Liver (tissue), 9 donors: Measurements from ENCODE around the gene GLT1D1. TPM values are rescaled to one million over a fixed set of nuclear protein-coding genes. Genes with fewer than 3 reads are reported as not detected.

Source experiments
- DNase-seq: peaks from one replicate; pipeline ENCODE4 v3.0.0-alpha.2; 2017; ENCODE audit warnings: low spot score
- H3K27ac ChIP-seq, 2 donors: one replicate each; pipeline ENCODE4 v1.7.0; 2013; ENCODE audit warnings: inconsistent platforms in 2 of 2, low read length in 2 of 2, control low read depth in 1 of 2, low read depth in 1 of 2, mild to moderate bottlenecking in 1 of 2
- H3K27me3 ChIP-seq, 4 donors: one replicate each; pipeline versions ENCODE4 v1.6.1 to v1.7.0; 2013; ENCODE audit warnings: low read length in 3 of 4, inconsistent platforms in 1 of 4, mild to moderate bottlenecking in 1 of 4, moderate library complexity in 1 of 4; ENCODE audit not compliant: control insufficient read depth in 4 of 4, insufficient read depth in 4 of 4
- H3K36me3 ChIP-seq, 4 donors: one replicate each; pipeline versions ENCODE4 v1.6.1 to v1.7.0; 2013; ENCODE audit warnings: low read length in 3 of 4, mild to moderate bottlenecking in 3 of 4, low read depth in 1 of 4, moderate library complexity in 1 of 4; ENCODE audit not compliant: control insufficient read depth in 4 of 4, insufficient read depth in 3 of 4
- H3K4me1 ChIP-seq, 4 donors: one replicate each; pipeline versions ENCODE4 v1.6.1 to v1.7.0; 2013; ENCODE audit warnings: low read length in 3 of 4, mild to moderate bottlenecking in 3 of 4, moderate library complexity in 1 of 4; ENCODE audit not compliant: control insufficient read depth in 4 of 4, insufficient read depth in 4 of 4
- H3K4me3 ChIP-seq, 3 donors: one replicate each; pipeline versions ENCODE4 v1.6.1 to v1.7.0; 2013; ENCODE audit warnings: low read length in 3 of 3, control low read depth in 1 of 3, low read depth in 1 of 3, mild to moderate bottlenecking in 1 of 3
- H3K9ac ChIP-seq, 2 donors: one replicate each; pipeline ENCODE4 v1.7.0; 2013; ENCODE audit warnings: low read length in 2 of 2, mild to moderate bottlenecking in 2 of 2, moderate library complexity in 2 of 2, control low read depth in 1 of 2, low read depth in 1 of 2
- H3K9me3 ChIP-seq, 4 donors: one replicate each; pipeline versions ENCODE4 v1.6.1 to v1.7.0; 2013; ENCODE audit warnings: low read length in 3 of 4; ENCODE audit not compliant: control insufficient read depth in 4 of 4
- ATF3 ChIP-seq: IDR thresholded peaks from 2 replicates; pipeline ENCODE4 v1.6.1; 2016; ENCODE audit warnings: antibody characterized with exemption
- CTCF ChIP-seq: fragments of 150-350 bp; IDR thresholded peaks from 2 replicates; pipeline ENCODE4 v1.5.1; 2017; ENCODE audit warnings: improper control_type of control experiment, low read depth, low read length; ENCODE audit not compliant: missing input control
- EGR1 ChIP-seq, 2 donors: IDR thresholded peaks; 2 replicates each; pipeline ENCODE4 v1.6.1; 2016 to 2018; ENCODE audit warnings: antibody characterized with exemption in 2 of 2, low read depth in 2 of 2
- FOXA1 ChIP-seq: IDR thresholded peaks from 2 replicates; pipeline ENCODE4 v1.6.1; 2016; ENCODE audit warnings: antibody characterized with exemption
- FOXA2 ChIP-seq: IDR thresholded peaks from 2 replicates; pipeline ENCODE4 v1.6.1; 2016; ENCODE audit warnings: antibody characterized with exemption
- GABPA ChIP-seq, 2 donors: IDR thresholded peaks in 1 of 2; conservative IDR thresholded peaks in 1 of 2; 2 replicates each; pipeline ENCODE4 v1.6.1; 2016; ENCODE audit warnings: antibody characterized with exemption in 2 of 2, mild to moderate bottlenecking in 1 of 2, moderate library complexity in 1 of 2
- HNF4A ChIP-seq, 2 donors: conservative IDR thresholded peaks; 2 replicates each; pipeline ENCODE4 v1.6.1; 2016; ENCODE audit warnings: antibody characterized with exemption in 2 of 2, mild to moderate bottlenecking in 2 of 2
- HNF4G ChIP-seq: IDR thresholded peaks from 2 replicates; pipeline ENCODE4 v1.6.1; 2016; ENCODE audit warnings: antibody characterized with exemption
- JUND ChIP-seq, 2 donors: IDR thresholded peaks; 2 replicates each; pipeline ENCODE4 v1.6.1; 2016; ENCODE audit warnings: antibody characterized with exemption in 2 of 2
- MAX ChIP-seq: IDR thresholded peaks from 2 replicates; pipeline ENCODE4 v1.6.1; 2016; ENCODE audit warnings: antibody characterized with exemption
- NR2F2 ChIP-seq: IDR thresholded peaks from 2 replicates; pipeline ENCODE4 v1.6.1; 2016; ENCODE audit warnings: antibody characterized with exemption
- RAD21 ChIP-seq, 2 donors: IDR thresholded peaks; 2 replicates each; pipeline ENCODE4 v1.6.1; 2016; ENCODE audit warnings: antibody characterized with exemption in 2 of 2, mild to moderate bottlenecking in 2 of 2
- REST ChIP-seq: IDR thresholded peaks from 2 replicates; pipeline ENCODE4 v1.6.1; 2016; ENCODE audit warnings: antibody characterized with exemption, mild to moderate bottlenecking
- RXRA ChIP-seq, 2 donors: IDR thresholded peaks; 2 replicates each; pipeline ENCODE4 v1.6.1; 2017 to 2018; ENCODE audit warnings: antibody characterized with exemption in 2 of 2, mild to moderate bottlenecking in 1 of 2
- TAF1 ChIP-seq: conservative IDR thresholded peaks from 2 replicates; pipeline ENCODE4 v1.6.1; 2016; ENCODE audit warnings: antibody characterized with exemption, mild to moderate bottlenecking
- YY1 ChIP-seq: IDR thresholded peaks from 2 replicates; pipeline ENCODE4 v1.6.1; 2016; ENCODE audit warnings: antibody characterized with exemption, mild to moderate bottlenecking
- ZBTB33 ChIP-seq: IDR thresholded peaks from 2 replicates; pipeline ENCODE4 v1.6.1; 2016; ENCODE audit warnings: antibody characterized with exemption
- WGBS: extraction: QIAGEN DNeasy Blood & Tissue Kit; methylation state at CpG from one replicate; pipeline ENCODE4 v1.1.7; 2013; 5-methylcytosine and 5-hydroxymethylcytosine counted together
- polyA plus RNA-seq, 2 donors: library from polyadenylated mRNA; stranded (reverse) in 1 of 2; unstranded in 1 of 2; fragments of 200-250 nt in 1 of 2; fragments of >200 nt in 1 of 2; fragmentation: Nextera tagmentation in 1 of 2; extraction: Ambion mirVana in 1 of 2; gene quantifications; one replicate each; pipeline versions ENCODE4 v1.2.1 to v1.2.3, GENCODE V29; 2013 to 2015
- total RNA-seq, 2 donors: library from RNA; depleted of rRNA; stranded (reverse); fragments of >200 nt; gene quantifications; one replicate each; pipeline ENCODE4 v1.2.3, GENCODE V29; 2014
- donor health status: healthy.
- donor health status: healthy.
- donor health status: healthy.
- donor health status: healthy.
- donor health status: healthy.

GLT1D1 gene
- total and polyA plus RNA-seq, 4 donors: 10.4 to 17.7 (median 13.9) TPM

GRCh38 chr12:129001826-129002225 is 148.5 kb downstream of the GLT1D1 start:
- Histone ChIP-seq H3K4me1 (no peaks in the 10 kb centered on the region), H3K4me3 (no peak overlapping the region), H3K9ac (no peak overlapping the region), H3K27me3 (no peaks in the 10 kb centered on the region), H3K36me3 (no peaks in the 10 kb centered on the region), H3K27ac (no peak overlapping the region), H3K9me3 (peaks cover 0 to 3% (median 0%) of the 10 kb centered on the region in 4 donors)
- WGBS: 94% methylated on average over 6 of the region's 6 CpGs
- TF ChIP-seq ATF3: no peak
- no peak for TF ChIP-seq CTCF
- no peak for TF ChIP-seq YY1
- TF ChIP-seq RXRA (IDR thresholded peaks at IDR 0.05): no peak
- TF ChIP-seq MAX: no peak
- no peak for TF ChIP-seq EGR1 (IDR thresholded peaks at IDR 0.05; ENCODE audit: low read depth in 2 of 2)
- TF ChIP-seq HNF4G: no peak
- no peak for TF ChIP-seq TAF1
- TF ChIP-seq RAD21 (IDR thresholded peaks at IDR 0.05): no peak
- no peak for TF ChIP-seq REST
- TF ChIP-seq ZBTB33: no peak
- no peak for TF ChIP-seq NR2F2
- no peak for TF ChIP-seq JUND (IDR thresholded peaks at IDR 0.05)
- DNase-seq: no peak

GRCh38 chr12:129002427-129002826 is 149.1 kb downstream of the GLT1D1 start:
- no peaks in the 10 kb centered on the region for H3K27me3 ChIP-seq
- H3K9me3 ChIP-seq: peaks cover 0 to 3% (median 0%) of the 10 kb centered on the region in 4 donors
- 75% methylated on average over 8 of the region's 8 CpGs for WGBS
- H3K4me1 ChIP-seq: no peaks in the 10 kb centered on the region
- H3K36me3 ChIP-seq: no peaks in the 10 kb centered on the region
- DNase-seq: no peak
- H3K9ac ChIP-seq: no peak overlapping the region
- no peak overlapping the region for H3K4me3 ChIP-seq
- H3K27ac ChIP-seq: no peak overlapping the region
- no peak for TF ChIP-seq YY1
- TF ChIP-seq NR2F2: no peak
- no peak for TF ChIP-seq GABPA (IDR thresholded peaks at IDR 0.05 in 1 of 2, conservative IDR thresholded peaks at IDR 0.05 in 1 of 2)
- TF ChIP-seq FOXA2: no peak
- TF ChIP-seq CTCF: no peak
- TF ChIP-seq FOXA1: no peak
- TF ChIP-seq REST: no peak
- no peak for TF ChIP-seq HNF4A (conservative IDR thresholded peaks at IDR 0.05)
- TF ChIP-seq ATF3: no peak
- TF ChIP-seq MAX: no peak
- TF ChIP-seq RAD21 (IDR thresholded peaks at IDR 0.05): no peak
- no peak for TF ChIP-seq RXRA (IDR thresholded peaks at IDR 0.05)
